GM21360 (cell line): Measurements from ENCODE around the gene XAB2.

Experiments
- ATAC-seq: cut with Tn5 transposase; IDR thresholded peaks from one replicate; pipeline ENCODE4 v1.9.1; 2021; ENCODE audit warnings: mild to moderate bottlenecking, moderate library complexity; ENCODE audit not compliant: unreplicated experiment

The XAB2 gene

DNA sequence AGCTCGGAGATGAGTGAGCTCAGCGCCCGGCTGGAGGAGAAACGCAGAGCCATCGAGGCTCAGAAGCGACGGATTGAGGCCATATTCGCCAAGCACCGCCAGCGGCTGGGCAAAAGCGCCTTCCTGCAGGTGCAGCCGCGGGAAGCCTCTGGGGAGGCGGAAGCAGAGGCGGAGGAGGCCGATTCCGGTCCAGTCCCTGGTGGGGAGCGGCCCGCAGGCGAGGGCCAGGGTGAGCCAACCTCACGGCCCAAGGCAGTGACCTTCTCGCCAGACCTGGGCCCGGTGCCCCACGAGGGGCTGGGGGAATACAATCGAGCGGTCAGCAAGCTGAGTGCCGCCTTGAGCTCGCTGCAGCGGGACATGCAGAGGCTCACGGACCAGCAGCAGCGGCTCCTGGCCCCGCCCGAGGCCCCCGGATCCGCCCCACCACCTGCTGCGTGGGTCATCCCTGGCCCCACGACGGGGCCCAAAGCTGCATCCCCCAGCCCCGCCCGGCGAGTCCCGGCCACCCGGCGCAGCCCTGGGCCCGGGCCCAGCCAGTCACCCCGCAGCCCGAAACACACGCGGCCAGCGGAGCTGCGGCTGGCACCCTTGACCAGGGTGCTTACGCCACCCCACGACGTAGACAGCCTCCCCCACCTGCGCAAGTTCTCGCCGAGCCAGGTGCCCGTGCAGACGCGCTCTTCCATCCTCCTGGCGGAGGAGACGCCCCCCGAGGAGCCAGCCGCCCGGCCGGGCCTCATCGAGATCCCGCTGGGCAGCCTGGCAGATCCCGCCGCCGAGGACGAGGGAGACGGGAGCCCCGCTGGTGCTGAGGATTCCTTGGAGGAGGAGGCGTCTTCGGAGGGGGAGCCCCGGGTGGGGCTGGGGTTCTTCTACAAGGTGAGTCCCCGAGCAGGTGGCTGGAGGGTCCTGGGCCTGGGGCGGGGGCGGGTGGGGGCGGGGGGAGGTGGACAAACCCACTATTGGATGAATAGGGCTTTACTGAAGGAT is 16.8 kb downstream of the XAB2 start:
- ATAC-seq, result no peak

- no peak for ATAC-seq
Measured at GRCh38 chr19:7611541-7612279, 17.6 kb downstream of the XAB2 start.

GRCh38 chr19:7610491-7611240 is 18.7 kb downstream of the XAB2 start:
- no peak for ATAC-seq

DNA sequence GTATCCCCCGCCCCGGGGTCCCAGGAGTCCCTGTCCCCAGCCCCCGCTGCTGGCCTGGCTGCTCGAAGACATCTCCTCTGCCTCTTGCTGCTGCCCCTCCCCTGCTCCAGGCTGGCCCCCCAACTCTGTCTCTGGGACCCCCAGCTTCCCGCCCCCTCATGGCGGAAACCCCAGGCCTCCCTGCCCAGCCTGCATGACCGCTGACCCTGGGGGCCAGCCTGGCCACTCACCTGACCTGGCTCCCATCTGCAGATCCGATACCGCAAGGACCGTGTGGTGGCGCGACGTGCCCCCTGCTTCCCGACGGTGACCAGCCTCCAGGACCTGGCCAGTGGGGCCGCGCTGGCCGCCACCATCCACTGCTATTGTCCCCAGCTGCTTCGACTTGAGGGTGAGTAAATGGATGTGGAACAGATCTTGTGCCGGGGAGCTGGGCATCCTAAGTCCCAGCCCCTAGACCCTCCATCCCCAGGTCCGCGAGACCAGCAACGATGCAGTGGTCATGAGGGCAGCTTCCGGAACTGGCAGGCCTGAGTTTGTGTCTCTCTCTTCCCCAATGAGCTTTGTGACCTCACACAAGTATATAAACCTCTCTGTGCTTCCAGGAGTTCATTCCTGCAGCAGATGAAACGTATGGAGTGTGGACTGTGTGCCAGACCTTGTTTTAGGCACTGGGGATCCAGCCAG is 21.3 kb downstream of the XAB2 start:
- no peak for ATAC-seq

DNA sequence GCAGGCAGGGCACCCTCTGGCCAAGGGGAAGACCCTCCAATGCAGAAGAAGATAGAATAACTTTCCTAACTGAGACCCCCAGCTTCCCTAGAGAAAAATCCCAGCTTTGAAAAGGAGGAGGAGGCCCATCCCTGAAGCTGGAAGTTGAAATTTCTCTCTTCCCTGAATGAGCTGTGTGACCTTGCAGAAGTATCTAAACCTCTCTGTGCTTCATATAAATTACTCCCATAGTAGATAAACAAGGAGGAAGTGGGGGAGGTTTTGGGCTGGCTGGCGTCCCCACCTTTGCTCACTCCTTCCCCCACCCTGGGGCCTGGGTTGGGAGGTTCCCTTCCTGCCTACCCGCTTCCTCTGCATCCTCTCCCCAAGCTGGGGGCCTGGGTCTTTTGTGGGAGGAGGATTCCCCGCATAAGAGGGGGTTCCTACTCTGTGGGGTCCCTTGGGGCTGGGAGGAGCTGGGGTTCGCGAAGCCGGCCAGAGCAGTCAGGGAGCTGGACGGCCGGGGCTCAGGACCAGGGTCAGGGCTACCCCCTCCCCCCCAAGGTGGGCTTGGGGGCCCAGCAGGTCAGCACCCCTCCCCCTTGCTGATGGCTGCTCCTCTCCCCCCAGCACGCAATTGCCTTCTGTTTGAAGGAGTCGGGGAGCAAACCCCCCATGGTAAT is 22.0 kb downstream of the XAB2 start:
- no peak for ATAC-seq

DNA sequence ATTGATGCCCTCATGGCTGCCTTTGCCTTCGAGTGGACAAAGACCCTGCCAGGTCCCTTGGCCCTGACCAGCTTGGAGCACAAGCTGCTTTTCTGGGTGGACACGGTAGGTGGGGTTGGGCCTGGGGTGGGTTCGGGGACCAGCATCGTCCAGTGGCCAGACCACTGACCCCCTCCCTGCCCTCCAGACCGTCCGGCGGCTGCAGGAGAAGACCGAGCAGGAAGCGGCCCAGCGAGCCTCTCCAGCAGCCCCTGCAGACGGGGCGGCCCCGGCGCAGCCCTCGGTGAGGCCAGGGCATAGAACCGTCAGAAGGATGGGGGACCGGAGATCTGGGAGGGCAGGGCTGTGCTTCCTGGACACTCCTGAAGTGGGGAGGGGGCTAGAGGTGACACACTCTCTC is 23.1 kb downstream of the XAB2 start:
- no peak for ATAC-seq

GRCh38 chr19:7605490-7606222 is 23.7 kb downstream of the XAB2 start:
- no peak for ATAC-seq

DNA sequence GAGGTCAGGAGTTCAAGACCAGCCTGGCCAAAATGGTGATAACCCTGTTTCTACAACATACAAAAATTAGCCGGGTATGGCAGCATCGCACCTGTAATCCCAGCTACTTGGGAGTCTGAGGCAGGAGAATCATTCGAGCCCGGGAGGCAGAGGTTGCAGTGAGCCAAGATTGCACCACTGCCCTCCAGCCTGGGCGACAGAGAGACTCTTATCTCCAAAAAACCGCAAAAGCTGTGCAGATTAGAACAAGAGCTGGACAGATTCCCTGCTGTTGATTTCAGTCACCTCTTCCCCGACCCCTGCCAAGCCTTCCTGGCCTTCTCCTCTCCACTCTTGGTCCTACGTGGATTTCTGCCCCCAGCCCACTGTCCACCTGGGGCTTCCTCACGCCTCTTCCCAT is 25.4 kb downstream of the XAB2 start:
- ATAC-seq, result no peak

DNA sequence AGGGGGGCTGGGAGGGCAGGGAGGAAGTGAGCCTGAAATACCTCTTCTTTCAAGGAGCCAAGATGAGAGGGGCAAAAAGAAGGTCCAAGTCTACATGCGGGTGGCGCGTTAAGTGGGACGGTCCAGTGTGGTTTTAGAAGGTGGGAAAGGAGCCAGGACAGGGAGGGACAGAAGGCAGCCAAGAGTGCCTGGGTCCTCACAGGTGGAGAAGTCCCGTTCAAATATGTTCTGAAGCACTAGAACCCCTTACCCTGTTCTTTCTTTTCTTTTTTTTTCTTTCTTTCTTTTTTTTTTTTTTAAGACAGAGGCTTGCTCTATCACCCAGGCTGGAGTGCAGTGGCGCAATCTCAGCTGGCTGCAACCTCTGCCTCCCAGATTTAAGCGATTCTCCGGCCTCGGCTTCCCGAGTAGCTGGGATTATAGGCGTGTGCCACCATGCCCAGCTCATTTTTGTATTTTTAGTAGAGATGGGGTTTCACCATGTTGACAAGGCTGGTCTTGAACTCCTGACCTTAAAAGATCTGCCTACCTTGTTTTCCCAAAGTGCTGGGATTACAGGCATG is 26.3 kb downstream of the XAB2 start:
- no peak for ATAC-seq

- ATAC-seq, result no peak
Measured at GRCh38 chr19:7602240-7602934, 27.0 kb downstream of the XAB2 start.

- no peak for ATAC-seq
Measured at GRCh38 chr19:7600721-7601120, 28.6 kb downstream of the XAB2 start.

GRCh38 chr19:7598180-7598579 is 31.2 kb downstream of the XAB2 start:
- ATAC-seq, result no peak

- ATAC-seq, result no peak
Measured at GRCh38 chr19:7597689-7598088, 31.7 kb downstream of the XAB2 start.

DNA sequence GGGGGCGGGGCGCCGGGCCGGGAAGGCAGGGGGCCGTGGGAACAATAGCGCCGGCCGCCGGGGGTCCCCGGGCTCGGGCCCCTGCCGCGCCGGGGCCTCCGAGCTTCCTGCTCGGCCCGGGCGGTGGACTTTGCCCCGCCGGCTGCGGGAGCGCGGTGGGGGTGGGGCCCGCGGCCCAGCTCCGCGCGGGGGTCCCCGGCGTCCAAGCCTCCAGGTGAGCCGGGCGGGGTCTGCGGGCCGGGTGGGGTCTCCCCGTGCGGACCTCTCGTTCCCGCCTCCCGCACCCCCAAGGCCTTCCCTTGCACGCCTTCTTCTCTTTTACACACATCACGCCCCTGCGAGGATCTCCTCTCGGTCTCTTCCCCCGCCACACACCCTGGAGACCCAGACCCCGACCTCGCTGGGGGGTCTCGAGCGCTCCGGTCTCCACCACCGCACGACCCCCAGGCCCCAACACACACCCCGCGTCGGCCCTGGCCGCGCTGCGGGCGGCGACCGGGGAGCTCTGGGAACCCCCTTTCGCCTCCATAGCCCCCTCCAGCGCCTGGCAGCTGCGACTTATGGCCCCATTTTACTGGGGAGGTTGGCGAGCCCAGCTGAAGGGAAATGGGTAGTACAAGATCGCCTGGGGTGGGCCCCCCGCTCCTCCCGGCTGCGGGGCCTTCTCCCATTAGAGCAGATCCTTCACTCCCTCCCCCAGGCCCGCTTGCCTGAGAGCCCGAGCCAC is 33.0 kb downstream of the XAB2 start:
- no peak for ATAC-seq

GRCh38 chr19:7595466-7596133 is 33.7 kb downstream of the XAB2 start, which contains the start of gene CAMSAP3:
Gene CAMSAP3 (plus strand): TSS chr19:7595863. CDS start chr19:7596003, 140 bp downstream.
- ATAC-seq, result no peak

- ATAC-seq, result no peak
Measured at GRCh38 chr19:7590256-7590655, 39.1 kb downstream of the XAB2 start.

DNA sequence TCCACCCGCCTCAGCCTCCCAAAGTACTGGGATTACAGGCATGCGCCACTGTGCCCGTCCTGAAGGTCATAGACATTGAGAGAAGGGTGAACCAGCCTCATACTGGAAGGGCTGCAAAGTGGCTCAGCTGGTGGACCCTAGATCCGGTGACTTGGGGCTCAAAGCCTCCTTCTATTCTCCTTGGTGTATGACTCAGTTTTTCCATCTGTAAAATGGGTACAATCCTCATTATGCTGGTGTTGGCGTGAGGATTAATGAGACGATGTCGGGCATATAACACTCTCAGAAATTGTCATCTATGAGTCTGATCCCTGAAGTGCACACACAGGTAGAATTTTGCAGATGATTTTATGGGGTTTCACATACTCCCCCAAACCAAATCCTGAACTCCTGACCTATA is 39.5 kb downstream of the XAB2 start:
- ATAC-seq, result no peak
